Measurements from ENCODE around the gene DACT2. TPM values are rescaled to one million over a fixed set of nuclear protein-coding genes. Genes with fewer than 3 reads are reported as not detected.

Gene DACT2
- total RNA-seq, 1 experiment from 2014 or later = not detected

- ChIA-PET RAD21 (ENCODE audit: low non-redundant PET in 1 of 2, low total read pairs in 2 of 2, uncharacterized antibody in 2 of 2, unreplicated experiment in 2 of 2) (no interaction called here), CTCF (no interaction called here), POLR2A (no interaction called here)
- DNase-seq (ENCODE audit: low read depth, low spot score) = no peak
- Histone ChIP-seq H3K36me3 (ENCODE audit: control insufficient read depth in 1 of 2, insufficient read depth in 2 of 2, low read length in 2 of 2) (no peaks in the 10 kb centered on the region), H4K20me1 (ENCODE audit: insufficient read depth) (no peaks in the 10 kb centered on the region), H3K9me3 (ENCODE audit: control insufficient read depth in 1 of 2, insufficient read depth in 1 of 2, low read depth in 1 of 2, low read length in 2 of 2) (no peaks in the 10 kb centered on the region), H3K9ac (ENCODE audit: low read length) (no peak overlapping the region), H3K4me1 (ENCODE audit: control insufficient read depth in 1 of 2, insufficient read depth in 2 of 2, low read length in 2 of 2) (no peaks in the 10 kb centered on the region), H3K4me2 (ENCODE audit: low read length) (no peak overlapping the region), H3K79me2 (ENCODE audit: insufficient read depth, low read length) (no peaks in the 10 kb centered on the region), H3K27ac (ENCODE audit: low read depth, low read length) (no peak overlapping the region), H3K27me3 (ENCODE audit: insufficient read depth, low read length) (no peaks in the 10 kb centered on the region), H3K4me3 (replicated peaks in 1 of 2; ENCODE audit: low read depth in 1 of 2, low read length in 2 of 2) (no peak overlapping the region), H3K9me2 (ENCODE audit: insufficient read depth) (no peaks in the 10 kb centered on the region), H2AFZ (ENCODE audit: low read depth, low read length, poor library complexity, severe bottlenecking) (no peak overlapping the region)
- intact Hi-C loops (cut with micrococcal nuclease) = no loop called here
- no TSS peak for BruUV-seq (replicated peaks)
- no peak for TF ChIP-seq REST (IDR thresholded peaks at IDR 0.05; ENCODE audit: low read depth)
- TF ChIP-seq CEBPB (IDR thresholded peaks at IDR 0.05; ENCODE audit: low read depth) = no peak
- TF ChIP-seq JUND (IDR thresholded peaks at IDR 0.05) = no peak
- no peak for TF ChIP-seq SRF (IDR thresholded peaks at IDR 0.05; ENCODE audit: low read depth)
- TF ChIP-seq FOSL1 (IDR thresholded peaks at IDR 0.05; ENCODE audit: low read depth) = no peak
- no peak for TF ChIP-seq CBX3 (IDR thresholded peaks at IDR 0.05; ENCODE audit: low read depth)
- TF ChIP-seq SIN3A (IDR thresholded peaks at IDR 0.05; ENCODE audit: low read depth) = no peak
- no peak for TF ChIP-seq YY1 (IDR thresholded peaks at IDR 0.05; ENCODE audit: extremely low read depth, insufficient replicate concordance, low read depth, low read length)
- no peak for TF ChIP-seq POLR2AphosphoS5 (IDR thresholded peaks at IDR 0.05; ENCODE audit: low read depth, low read length)
- no peak for TF ChIP-seq EGR1 (IDR thresholded peaks at IDR 0.05; ENCODE audit: low read depth)
- no peak for TF ChIP-seq ATF3 (IDR thresholded peaks at IDR 0.05)
- TF ChIP-seq POLR2A (IDR thresholded peaks at IDR 0.05; ENCODE audit: borderline replicate concordance, extremely low read depth, insufficient read depth, insufficient read length) = no peak
- TF ChIP-seq EZH2 (IDR thresholded peaks at IDR 0.05) = no peak
- TF ChIP-seq SP1 (IDR thresholded peaks at IDR 0.05; ENCODE audit: low read depth) = no peak
- no peak for TF ChIP-seq MAX (IDR thresholded peaks at IDR 0.05)
- ATAC-seq = no peak
Measured at GRCh38 chr6:168336967-168337366, 17.4 kb upstream of the DACT2 start.

Measured in HCT116 (cell line).